H1 (cell line): ENCODE data around the gene EPHA6. TPM values are rescaled to one million over a fixed set of nuclear protein-coding genes. Genes with fewer than 3 reads are reported as not detected.

Experiments used
- BCL11A ChIP-seq, 2 experiments: IDR thresholded peaks; one replicate each; pipeline ENCODE4 v1.6.1; 2011; ENCODE audit warnings: low read depth in 2 of 2, low read length in 2 of 2, mild to moderate bottlenecking in 2 of 2
- CTCF ChIP-seq, 3 experiments: IDR thresholded peaks; 1 replicate in 2 of 3; 2 replicates in 1 of 3; pipeline versions ENCODE4 v1.5.1 to v1.6.1; 2011; ENCODE audit warnings: low read length in 3 of 3, mild to moderate bottlenecking in 3 of 3, inconsistent platforms in 2 of 3, low read depth in 1 of 3, moderate library complexity in 1 of 3; ENCODE audit not compliant: insufficient read depth in 1 of 3; ENCODE audit errors: control extremely low read depth in 1 of 3
- PHF8 ChIP-seq: fragments of 200-600 bp; sonication (generic); conservative IDR thresholded peaks from 2 replicates; pipeline ENCODE4 v1.7.1; 2012; ENCODE audit warnings: low read depth, mild to moderate bottlenecking, inconsistent platforms, low read length, moderate library complexity
- YY1 ChIP-seq: IDR thresholded peaks from 2 replicates; pipeline ENCODE4 v1.6.1; 2011; ENCODE audit warnings: low read depth, mild to moderate bottlenecking, low read length
- polyA plus RNA-seq, 7 experiments: library from polyadenylated mRNA; depleted of rRNA in 3 of 7; stranded (reverse) in 5 of 7; unstranded in 2 of 7; fragments of >200 nt in 5 of 7; fragments of 200-250 nt in 2 of 7; gene quantifications; 1 replicate in 5 of 7; 2 replicates in 1 of 7; 4 replicates in 1 of 7; pipeline versions ENCODE4 v1.2.1 to v1.2.3, GENCODE V29; 2011 to 2013; ENCODE audit warnings: missing spikeins in 2 of 7, mixed read lengths in 2 of 7
- total RNA-seq: library from RNA; stranded (reverse); fragmentation: NEBNext Ultra II Directional; extraction: Animal tissue kit (Norgen Biotek cat#: 25700); gene quantifications from 2 replicates; pipeline ENCODE4 v1.2.1, GENCODE V29; 2021

Gene EPHA6
- total and polyA plus RNA-seq, 2 of the 8 experiments (the other 6 are each of a cell fraction or from before 2014, with no cell fraction given): 0.83 to 3.2 TPM

- TF ChIP-seq CTCF (IDR thresholded peaks at IDR 0.05; ENCODE audit: control extremely low read depth in 1 of 3, insufficient read depth in 1 of 3, low read depth in 1 of 3, low read length in 3 of 3) (no peak), YY1 (no peak), PHF8 (no peak), BCL11A (IDR thresholded peaks at IDR 0.05; ENCODE audit: low read depth in 2 of 2, low read length in 2 of 2) (no peak)
Measured at GRCh38 chr3:97485206-97485605, 670.8 kb downstream of the EPHA6 start (continued).
